Diencephalon (tissue), 1 donor: ENCODE data around the gene LYZL1. TPM values are rescaled to one million over a fixed set of nuclear protein-coding genes. Genes with fewer than 3 reads are reported as not detected.

Experiments used
- total RNA-seq: library from RNA; depleted of rRNA; stranded (reverse); fragments of >200 nt; gene quantifications from one replicate; pipeline ENCODE4 v1.2.3, GENCODE V29; 2014

Gene LYZL1
- not detected for total RNA-seq

GRCh38 chr10:29288906-29289305, at the start of gene LYZL1:
LYZL1 (plus strand) TSS chr10:29289070; CDS start chr10:29291868, 2,798 bp downstream.

